ENCODE data around the gene IL1RAPL2. TPM values are rescaled to one million over a fixed set of nuclear protein-coding genes. Genes with fewer than 3 reads are reported as not detected.

Gene IL1RAPL2
- total and polyA plus RNA-seq, 10 of the 15 experiments (the other 5 are each of a cell fraction or from before 2014, with no cell fraction given) = 0.19 TPM; not detected in 9

DNA sequence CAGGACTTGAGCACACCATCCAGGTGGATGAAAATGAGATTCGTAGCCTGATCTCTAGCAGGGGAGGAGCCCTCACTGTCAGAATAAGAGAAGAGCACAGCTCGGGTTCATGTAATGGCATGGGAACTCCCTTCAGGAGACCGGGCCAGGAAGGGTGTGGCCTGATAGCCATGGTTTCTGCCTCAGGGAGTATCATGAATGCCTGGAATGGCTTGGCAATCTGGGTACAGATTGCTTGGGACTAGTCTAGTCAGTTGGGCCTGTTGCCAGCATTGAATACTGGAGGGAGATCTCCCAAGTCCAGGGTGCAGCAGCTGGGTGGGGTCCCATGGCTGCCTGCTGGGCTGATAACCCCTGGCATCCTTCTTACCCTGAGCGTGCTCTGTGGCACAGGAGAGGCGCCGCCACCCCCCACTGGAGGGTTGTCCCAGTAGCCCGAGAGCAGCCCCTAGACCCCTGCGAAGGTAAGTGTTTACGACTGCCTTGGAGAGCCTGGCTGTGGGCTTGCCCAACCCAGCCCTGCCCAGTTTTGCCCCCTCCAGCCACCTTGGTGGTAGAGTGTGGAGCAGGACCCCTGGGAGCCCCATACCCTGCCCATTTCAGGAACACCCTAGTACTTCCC, 355.7 kb downstream of the IL1RAPL2 start:
- H3K4me2 ChIP-seq (ENCODE audit: control insufficient read depth, insufficient read depth) = no peak overlapping the region
- no peaks in the 10 kb centered on the region for H3K79me2 ChIP-seq (ENCODE audit: control insufficient read depth, insufficient read depth, low read length)
- no peaks in the 10 kb centered on the region for H3K27me3 ChIP-seq (replicated peaks in 1 of 2; ENCODE audit: control insufficient read depth in 2 of 2, insufficient read depth in 2 of 2, low read length in 1 of 2)
- ChIA-PET SMC1A (ENCODE audit: uncharacterized antibody, unreplicated experiment) (interaction anchor here (0.6 to 1.2 kb wide), 4 partner anchors 45 to 472 kb away, joined by 3 to 7 read pairs (median 3); no protein-coding TSS in a partner anchor), POLR2A (no interaction called here), CTCF (interaction anchor here (0.6 to 3.0 kb wide), 19 partner anchors 9 to 726 kb away, joined by 3 to 26 read pairs (median 3); no protein-coding TSS in a partner anchor), RAD21 (ENCODE audit: unreplicated experiment) (interaction anchor here (1.1 to 1.5 kb wide), 3 partner anchors 52 to 726 kb away, joined by 3 to 6 read pairs (median 4); no protein-coding TSS in a partner anchor)
- intact Hi-C loops (cut with micrococcal nuclease; ENCODE audit: unreplicated experiment) = loop anchor here (1.0 to 10.0 kb wide), 5 partner anchors 253 to 724 kb away; partner anchors contain the start of gene IL1RAPL2
- H4K20me1 ChIP-seq (ENCODE audit: control insufficient read depth, insufficient read depth) = no peaks in the 10 kb centered on the region
- ATAC-seq (peak; percentile 11; the same call in 1 of the 3 replicates), FAIRE-seq (no peak), DNase-seq (ENCODE audit: low read depth, low spot score) (no peak)
- H3K9ac ChIP-seq (ENCODE audit: control insufficient read depth, insufficient read depth, low read length) = no peak overlapping the region
- no peaks in the 10 kb centered on the region for H3K9me3 ChIP-seq (replicated peaks; ENCODE audit: control insufficient read depth, insufficient read depth, low read length)
- no peaks in the 10 kb centered on the region for H3K4me1 ChIP-seq (ENCODE audit: control insufficient read depth, insufficient read depth, low read length)
- H3K27ac ChIP-seq (ENCODE audit: control insufficient read depth, insufficient read depth) = no peak overlapping the region
- no TSS peak for BruUV-seq (replicated peaks)
- no peak overlapping the region for H2AFZ ChIP-seq (ENCODE audit: control insufficient read depth, low read depth, low read length)
- H3K4me3 ChIP-seq = no peak overlapping the region
- no peaks in the 10 kb centered on the region for H3K36me3 ChIP-seq (ENCODE audit: control insufficient read depth in 2 of 2, insufficient read depth in 2 of 2, low read length in 1 of 2)
- in situ Hi-C loops (cut with MboI) = no loop called here
- 27% methylated on average over 9 of the region's 9 CpGs for WGBS (ENCODE audit: insufficient coverage, insufficient replicate concordance, low lambda C conversion rate, missing lambda C conversion rate)
- TF ChIP-seq, protein P1, sequence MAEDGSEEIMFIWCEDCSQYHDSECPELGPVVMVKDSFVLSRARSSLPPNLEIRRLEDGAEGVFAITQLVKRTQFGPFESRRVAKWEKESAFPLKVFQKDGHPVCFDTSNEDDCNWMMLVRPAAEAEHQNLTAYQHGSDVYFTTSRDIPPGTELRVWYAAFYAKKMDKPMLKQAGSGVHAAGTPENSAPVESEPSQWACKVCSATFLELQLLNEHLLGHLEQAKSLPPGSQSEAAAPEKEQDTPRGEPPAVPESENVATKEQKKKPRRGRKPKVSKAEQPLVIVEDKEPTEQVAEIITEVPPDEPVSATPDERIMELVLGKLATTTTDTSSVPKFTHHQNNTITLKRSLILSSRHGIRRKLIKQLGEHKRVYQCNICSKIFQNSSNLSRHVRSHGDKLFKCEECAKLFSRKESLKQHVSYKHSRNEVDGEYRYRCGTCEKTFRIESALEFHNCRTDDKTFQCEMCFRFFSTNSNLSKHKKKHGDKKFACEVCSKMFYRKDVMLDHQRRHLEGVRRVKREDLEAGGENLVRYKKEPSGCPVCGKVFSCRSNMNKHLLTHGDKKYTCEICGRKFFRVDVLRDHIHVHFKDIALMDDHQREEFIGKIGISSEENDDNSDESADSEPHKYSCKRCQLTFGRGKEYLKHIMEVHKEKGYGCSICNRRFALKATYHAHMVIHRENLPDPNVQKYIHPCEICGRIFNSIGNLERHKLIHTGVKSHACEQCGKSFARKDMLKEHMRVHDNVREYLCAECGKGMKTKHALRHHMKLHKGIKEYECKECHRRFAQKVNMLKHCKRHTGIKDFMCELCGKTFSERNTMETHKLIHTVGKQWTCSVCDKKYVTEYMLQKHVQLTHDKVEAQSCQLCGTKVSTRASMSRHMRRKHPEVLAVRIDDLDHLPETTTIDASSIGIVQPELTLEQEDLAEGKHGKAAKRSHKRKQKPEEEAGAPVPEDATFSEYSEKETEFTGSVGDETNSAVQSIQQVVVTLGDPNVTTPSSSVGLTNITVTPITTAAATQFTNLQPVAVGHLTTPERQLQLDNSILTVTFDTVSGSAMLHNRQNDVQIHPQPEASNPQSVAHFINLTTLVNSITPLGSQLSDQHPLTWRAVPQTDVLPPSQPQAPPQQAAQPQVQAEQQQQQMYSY (CRISPR knock-in tag; IDR thresholded peaks at IDR 0.05) = no peak
- TF ChIP-seq ATF7 (IDR thresholded peaks at IDR 0.05; ENCODE audit: low read depth) (no peak), SUPT20H (IDR thresholded peaks at IDR 0.05; ENCODE audit: borderline replicate concordance, control insufficient read depth, low read depth, low read length) (no peak), NBN (IDR thresholded peaks at IDR 0.05) (no peak), MXI1 (IDR thresholded peaks at IDR 0.05; ENCODE audit: low read depth, low read length) (no peak), ZNF384 (IDR thresholded peaks at IDR 0.05; ENCODE audit: borderline replicate concordance, low read depth, low read length) (no peak), GABPA (IDR thresholded peaks at IDR 0.05; ENCODE audit: low read depth) (no peak), CHD4 (IDR thresholded peaks at IDR 0.05) (no peak)
- TF ChIP-seq, protein P2, sequence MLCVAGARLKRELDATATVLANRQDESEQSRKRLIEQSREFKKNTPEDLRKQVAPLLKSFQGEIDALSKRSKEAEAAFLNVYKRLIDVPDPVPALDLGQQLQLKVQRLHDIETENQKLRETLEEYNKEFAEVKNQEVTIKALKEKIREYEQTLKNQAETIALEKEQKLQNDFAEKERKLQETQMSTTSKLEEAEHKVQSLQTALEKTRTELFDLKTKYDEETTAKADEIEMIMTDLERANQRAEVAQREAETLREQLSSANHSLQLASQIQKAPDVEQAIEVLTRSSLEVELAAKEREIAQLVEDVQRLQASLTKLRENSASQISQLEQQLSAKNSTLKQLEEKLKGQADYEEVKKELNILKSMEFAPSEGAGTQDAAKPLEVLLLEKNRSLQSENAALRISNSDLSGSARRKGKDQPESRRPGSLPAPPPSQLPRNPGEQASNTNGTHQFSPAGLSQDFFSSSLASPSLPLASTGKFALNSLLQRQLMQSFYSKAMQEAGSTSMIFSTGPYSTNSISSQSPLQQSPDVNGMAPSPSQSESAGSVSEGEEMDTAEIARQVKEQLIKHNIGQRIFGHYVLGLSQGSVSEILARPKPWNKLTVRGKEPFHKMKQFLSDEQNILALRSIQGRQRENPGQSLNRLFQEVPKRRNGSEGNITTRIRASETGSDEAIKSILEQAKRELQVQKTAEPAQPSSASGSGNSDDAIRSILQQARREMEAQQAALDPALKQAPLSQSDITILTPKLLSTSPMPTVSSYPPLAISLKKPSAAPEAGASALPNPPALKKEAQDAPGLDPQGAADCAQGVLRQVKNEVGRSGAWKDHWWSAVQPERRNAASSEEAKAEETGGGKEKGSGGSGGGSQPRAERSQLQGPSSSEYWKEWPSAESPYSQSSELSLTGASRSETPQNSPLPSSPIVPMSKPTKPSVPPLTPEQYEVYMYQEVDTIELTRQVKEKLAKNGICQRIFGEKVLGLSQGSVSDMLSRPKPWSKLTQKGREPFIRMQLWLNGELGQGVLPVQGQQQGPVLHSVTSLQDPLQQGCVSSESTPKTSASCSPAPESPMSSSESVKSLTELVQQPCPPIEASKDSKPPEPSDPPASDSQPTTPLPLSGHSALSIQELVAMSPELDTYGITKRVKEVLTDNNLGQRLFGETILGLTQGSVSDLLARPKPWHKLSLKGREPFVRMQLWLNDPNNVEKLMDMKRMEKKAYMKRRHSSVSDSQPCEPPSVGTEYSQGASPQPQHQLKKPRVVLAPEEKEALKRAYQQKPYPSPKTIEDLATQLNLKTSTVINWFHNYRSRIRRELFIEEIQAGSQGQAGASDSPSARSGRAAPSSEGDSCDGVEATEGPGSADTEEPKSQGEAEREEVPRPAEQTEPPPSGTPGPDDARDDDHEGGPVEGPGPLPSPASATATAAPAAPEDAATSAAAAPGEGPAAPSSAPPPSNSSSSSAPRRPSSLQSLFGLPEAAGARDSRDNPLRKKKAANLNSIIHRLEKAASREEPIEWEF (IDR thresholded peaks at IDR 0.05; ENCODE audit: insufficient replicate concordance, low read depth, low read length) = no peak
- TF ChIP-seq, protein P3, sequence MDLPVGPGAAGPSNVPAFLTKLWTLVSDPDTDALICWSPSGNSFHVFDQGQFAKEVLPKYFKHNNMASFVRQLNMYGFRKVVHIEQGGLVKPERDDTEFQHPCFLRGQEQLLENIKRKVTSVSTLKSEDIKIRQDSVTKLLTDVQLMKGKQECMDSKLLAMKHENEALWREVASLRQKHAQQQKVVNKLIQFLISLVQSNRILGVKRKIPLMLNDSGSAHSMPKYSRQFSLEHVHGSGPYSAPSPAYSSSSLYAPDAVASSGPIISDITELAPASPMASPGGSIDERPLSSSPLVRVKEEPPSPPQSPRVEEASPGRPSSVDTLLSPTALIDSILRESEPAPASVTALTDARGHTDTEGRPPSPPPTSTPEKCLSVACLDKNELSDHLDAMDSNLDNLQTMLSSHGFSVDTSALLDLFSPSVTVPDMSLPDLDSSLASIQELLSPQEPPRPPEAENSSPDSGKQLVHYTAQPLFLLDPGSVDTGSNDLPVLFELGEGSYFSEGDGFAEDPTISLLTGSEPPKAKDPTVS (IDR thresholded peaks at IDR 0.05; ENCODE audit: low read depth, low read length) = no peak
